Measurements from ENCODE around the gene WDR6.

WDR6 gene

DNA sequence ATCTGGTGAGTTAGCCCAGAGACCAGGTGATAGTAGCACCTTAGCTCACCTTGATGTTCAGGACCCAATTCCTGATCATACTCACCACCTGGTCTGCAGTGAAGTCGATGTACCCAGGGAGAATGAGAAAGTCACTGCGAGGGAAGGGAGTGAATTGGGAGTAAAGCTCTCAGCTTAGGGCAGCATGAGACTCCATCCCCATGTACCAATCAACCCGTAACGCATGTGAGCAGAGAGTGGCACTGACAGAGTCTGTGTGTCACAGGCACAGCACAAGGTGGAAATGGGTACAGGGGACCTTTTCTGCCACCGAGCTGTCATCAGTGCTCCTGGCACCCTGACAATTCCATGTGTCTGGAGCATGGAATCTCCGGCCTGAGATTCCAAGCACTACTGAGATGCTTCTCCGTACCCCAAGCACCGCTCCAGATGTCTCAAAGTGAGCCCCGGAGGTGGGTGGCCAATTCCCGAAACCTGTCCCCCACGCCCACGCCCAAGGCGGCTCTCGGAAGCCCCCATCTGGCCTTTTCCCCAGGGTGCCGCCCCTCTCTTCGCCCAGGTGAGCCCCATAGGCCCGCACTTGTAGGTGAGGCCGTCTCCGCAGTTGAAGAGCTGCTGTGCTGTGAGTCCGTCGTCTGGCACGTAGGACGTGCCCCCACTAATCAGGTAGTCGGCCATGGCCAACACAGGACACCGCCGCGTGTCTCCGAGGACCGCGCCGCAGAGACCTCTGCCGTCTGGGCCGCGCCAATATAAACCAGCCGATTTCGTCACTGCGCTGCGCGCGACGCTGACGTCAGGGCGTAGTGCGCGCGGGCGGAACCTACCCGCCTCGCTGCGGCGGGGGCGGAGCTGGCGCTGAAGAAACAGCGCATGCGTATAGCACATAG, 21.7 kb downstream of the WDR6 start, which contains the start of gene IMPDH2:
Gene IMPDH2 (minus strand): TSS at position 726 of the 890 bp plus-strand sequence. CDS start 48 bp downstream, at position 678.
- peak; percentile 96 for DNase-seq (ENCODE audit: low read depth, low spot score)

DNA sequence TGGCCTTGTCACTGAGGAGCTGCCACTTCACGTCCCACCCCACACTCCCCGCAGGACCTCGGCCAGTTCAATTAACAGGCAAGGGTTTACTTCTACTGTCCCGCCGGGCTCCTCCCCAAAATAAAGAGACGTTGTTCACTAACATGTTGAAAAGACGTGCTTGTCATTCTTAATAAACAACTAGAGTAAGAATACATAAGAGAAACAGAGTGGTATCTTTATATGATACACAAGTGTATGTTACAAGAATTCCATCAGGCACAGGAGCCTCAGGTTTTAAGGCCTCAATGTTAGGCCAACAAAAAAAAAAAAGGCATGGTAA, 22.3 kb downstream of the WDR6 start:
- DNase-seq (ENCODE audit: low read depth, low spot score): no peak

DNA sequence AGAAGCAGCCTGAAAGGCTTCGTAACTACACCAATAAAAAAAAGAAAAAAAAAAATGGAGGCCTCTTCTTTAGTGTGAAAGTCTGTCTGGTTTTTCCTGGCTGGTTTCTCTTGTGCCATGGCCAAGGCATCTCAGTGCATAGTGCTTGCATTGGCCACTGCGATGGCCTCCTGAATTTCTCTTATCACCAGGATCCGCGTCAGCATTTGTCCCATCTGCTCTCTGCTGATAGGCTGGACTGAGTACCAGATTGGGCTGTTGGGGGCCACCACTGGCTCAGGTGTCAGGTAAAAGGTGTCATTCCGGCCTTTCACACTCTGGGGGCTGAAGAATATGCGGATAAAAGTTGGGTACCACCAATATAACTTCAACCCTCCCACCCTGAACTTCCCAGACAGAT, 23.1 kb downstream of the WDR6 start:
- no peak for DNase-seq (ENCODE audit: low read depth, low spot score)

DNA sequence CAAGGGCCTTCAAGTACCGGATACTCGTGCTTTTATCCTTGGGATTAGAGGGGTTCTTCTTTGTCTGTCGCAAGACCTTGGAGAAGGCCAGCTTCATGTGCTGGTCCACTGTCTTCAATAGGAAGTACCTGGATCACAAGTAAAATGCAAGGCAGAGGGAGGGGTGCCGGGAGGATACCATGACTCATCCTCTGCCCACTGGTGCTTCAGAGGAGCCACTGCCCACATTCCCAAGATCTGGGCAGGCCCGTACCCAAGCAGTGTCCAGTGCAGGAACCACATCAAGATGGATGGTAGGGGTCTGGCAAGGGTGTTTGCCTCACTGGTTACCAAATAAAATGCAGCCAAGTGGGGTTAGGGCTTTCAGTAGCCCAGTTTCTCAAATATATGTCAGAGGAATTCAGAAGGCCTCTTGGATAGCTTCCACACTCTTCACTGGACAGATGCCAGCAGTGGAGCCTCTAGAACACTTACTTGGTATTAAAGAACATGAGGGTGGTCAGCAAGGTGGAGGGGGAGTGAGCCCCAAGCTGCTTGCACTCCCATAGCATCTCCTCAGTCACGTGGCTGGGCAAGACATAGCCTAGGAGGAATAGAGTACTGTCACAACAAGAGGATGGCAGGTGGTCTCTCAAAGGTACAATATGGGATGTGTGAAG, 25.6 kb downstream of the WDR6 start:
- no peak for DNase-seq (ENCODE audit: low read depth, low spot score)

DNA sequence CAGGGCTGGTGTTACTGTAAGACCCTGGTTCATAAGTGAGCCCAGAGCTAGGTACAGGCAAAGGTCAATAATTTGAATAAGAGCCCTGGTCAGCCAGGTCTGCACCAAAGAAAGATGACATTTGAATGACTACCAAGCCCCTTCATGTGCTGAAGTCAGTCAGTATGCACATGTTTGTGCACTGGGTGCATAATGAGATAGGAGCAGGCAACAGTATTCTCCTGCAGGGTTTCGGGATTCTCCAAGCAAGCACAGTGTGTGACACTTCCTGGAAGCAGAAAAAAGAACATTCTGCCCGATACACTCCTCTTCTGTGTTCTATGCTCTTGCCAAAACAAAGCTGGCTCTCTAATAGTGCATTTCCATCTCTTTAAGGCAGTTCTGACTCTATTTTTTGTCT, 27.5 kb downstream of the WDR6 start:
- no peak for DNase-seq (ENCODE audit: low read depth, low spot score)

DNA sequence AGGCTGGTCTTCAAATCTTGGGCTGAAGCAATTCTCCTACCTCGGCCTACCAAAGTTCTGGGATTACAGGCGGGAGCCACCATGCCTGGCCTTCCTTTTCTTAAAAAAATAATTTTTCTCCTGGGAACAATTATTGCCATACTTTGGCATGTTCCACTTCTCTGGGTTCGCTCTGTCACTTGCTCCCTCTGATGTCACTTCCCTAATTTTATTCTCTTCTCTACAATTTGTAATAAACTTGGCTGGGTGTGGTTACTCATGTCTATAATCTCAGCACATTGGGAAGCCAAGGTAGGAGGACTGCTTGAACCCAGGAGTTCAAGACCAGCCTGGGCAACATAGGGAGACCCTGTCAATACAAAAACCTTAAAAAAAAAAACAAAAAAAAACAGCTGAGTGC, 28.1 kb downstream of the WDR6 start:
- no peak for DNase-seq (ENCODE audit: low read depth, low spot score)

DNA sequence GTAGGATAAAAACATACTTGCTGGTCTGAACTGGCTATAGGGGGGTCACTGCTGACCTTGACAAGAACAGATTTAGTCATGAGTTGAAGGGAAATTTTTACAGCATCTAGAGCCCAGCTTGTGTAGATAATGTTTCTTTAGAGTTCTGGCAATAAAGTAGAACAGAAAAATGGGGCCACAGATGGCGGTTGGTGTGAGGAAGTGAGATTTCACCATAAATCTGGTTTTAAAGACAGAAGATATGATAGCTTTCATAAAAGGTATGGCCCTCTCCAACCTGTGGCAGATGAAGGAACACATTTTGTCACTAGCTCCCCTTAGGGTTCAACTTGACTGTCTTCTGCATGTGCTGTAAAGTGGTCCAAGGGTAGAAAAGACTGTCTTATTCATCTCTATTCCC, 46.4 kb downstream of the WDR6 start:
- DNase-seq (ENCODE audit: low read depth, low spot score): no peak

DNA sequence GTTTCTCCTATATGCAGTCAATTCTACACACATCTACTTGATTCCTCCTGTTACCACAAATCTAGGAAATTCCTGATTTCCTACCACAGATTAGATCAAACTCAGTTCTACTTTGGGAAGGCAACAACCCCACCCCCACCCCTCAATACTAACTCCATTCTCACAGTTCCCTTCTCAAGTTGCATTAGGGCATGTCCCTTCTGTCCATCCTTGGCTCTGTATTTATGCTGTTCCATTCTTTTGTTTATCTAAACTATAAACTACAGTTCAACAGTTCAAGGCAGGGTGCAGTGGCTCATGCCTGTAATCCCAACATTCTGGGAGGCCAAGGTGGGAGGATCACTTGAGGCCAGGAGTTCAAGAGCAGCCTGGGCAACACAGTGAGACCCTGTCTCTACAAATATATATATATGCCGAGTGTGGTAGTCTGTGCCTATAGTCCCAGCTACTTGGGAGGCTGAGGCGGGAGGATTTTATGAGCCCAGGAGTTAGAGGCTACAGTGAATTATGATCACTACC, 47.2 kb downstream of the WDR6 start:
- no peak for DNase-seq (ENCODE audit: low read depth, low spot score)

DNA sequence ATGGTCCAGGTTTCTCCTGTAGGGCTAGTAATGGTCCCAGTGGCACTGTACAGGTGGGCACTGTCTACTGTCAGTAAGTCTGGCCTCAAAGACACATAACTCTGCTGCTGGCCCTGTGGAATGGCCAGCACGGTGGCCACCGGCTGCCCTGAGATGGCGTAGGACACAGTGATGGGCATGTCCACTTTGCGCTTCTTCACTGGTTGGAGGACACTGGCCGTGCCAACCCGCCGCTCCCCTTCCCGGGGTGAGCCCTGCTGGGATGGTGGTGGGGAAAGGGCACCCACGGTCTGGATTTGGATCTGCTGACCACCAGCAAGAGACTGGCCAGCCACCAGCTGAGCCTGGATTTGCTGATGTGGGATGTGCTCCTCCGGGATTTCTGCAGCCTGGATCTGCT, 50.1 kb downstream of the WDR6 start:
- DNase-seq (ENCODE audit: low read depth, low spot score): no peak

DNA sequence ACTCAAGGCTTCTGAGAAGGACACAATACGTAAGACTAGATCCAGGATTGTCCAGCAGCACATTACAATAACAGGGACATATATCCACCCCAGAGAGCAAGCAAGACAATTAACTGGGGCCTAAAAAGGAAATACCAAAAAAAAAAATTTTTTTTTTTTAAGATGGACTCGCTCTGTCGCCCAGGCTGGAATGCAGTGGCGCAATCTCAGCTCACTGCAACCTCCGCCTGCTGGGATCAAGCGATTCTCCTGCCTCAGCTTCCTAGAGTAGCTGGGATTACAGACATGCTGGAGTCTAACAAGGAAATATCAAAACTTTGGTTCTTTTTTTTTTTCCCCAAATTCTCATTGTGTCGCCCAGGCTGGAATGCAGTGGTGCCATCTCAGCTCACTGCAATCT, 50.8 kb downstream of the WDR6 start:
- DNase-seq (ENCODE audit: low read depth, low spot score): no peak

Data from ELF-1 (cell line).